Stomach (tissue), 9 donors: ENCODE measurements around the gene MEI4. TPM values are rescaled to one million over a fixed set of nuclear protein-coding genes. Genes with fewer than 3 reads are reported as not detected.

Source experiments
- DNase-seq, 2 donors: peaks; one replicate each; pipeline versions ENCODE4 v3.0.0 to v3.0.0-alpha.2; 2013 to 2019
- H3K27ac ChIP-seq, 5 donors: fragments of 200-600 bp in 4 of 5; sonication (generic) in 4 of 5; one replicate each; pipeline ENCODE4 v1.5.1; 2013 to 2019; ENCODE audit warnings: mild to moderate bottlenecking in 1 of 5, moderate library complexity in 1 of 5
- H3K27me3 ChIP-seq, 3 donors: fragments of 200-600 bp; sonication (generic); one replicate each; pipeline ENCODE4 v1.5.1; 2017 to 2019; ENCODE audit warnings: mixed run types in 1 of 3
- H3K36me3 ChIP-seq, 4 donors: fragments of 200-600 bp; sonication (generic); 1 replicate in 3 of 4; 2 replicates in 1 of 4; pipeline ENCODE4 v1.5.1; 2016 to 2019
- H3K4me1 ChIP-seq, 4 donors: fragments of 200-600 bp; sonication (generic); one replicate each; pipeline ENCODE4 v1.5.1; 2016 to 2019
- H3K4me3 ChIP-seq, 4 donors: fragments of 200-600 bp; sonication (generic) in 3 of 4; one replicate each; pipeline ENCODE4 v1.5.1; 2016 to 2019; ENCODE audit warnings: mild to moderate bottlenecking in 1 of 4
- H3K9me3 ChIP-seq, 4 donors: fragments of 200-600 bp; sonication (generic); one replicate each; pipeline ENCODE4 v1.5.1; 2016 to 2019
- EP300 ChIP-seq: sonication (generic); formaldehyde crosslinking; IDR thresholded peaks from one replicate; pipeline ENCODE4 v1.6.1; 2017; ENCODE audit warnings: antibody characterized with exemption
- POLR2A ChIP-seq, 4 donors: fragments of 450-650 bp; IDR thresholded peaks; one replicate each; pipeline ENCODE4 v1.6.1; 2016; ENCODE audit warnings: antibody characterized with exemption in 4 of 4, control low read depth in 2 of 4, mild to moderate bottlenecking in 1 of 4, moderate library complexity in 1 of 4
- POLR2AphosphoS5 ChIP-seq, 3 donors: sonication (generic); formaldehyde crosslinking; IDR thresholded peaks; one replicate each; pipeline ENCODE4 v1.6.1; 2016; ENCODE audit warnings: antibody characterized with exemption in 3 of 3
- WGBS, 5 donors: extraction: QIAGEN DNeasy Blood & Tissue Kit in 3 of 5; methylation state at CpG; one replicate each; pipeline versions ENCODE4 v1.1.5 to v1.1.7; 2013 to 2018; 5-methylcytosine and 5-hydroxymethylcytosine counted together
- intact Hi-C: fragments of 100-400 bp; cut with DNase I; formaldehyde crosslinking; loops from one replicate; pipeline ENCODE4 v1.15.1; 2023; ENCODE audit warnings: low total_unique reads
- polyA plus RNA-seq, 3 donors: library from polyadenylated mRNA; stranded (reverse); fragments of 200-250 nt; gene quantifications; one replicate each; pipeline ENCODE4 v1.2.3, GENCODE V29; 2013
- total RNA-seq, 5 donors: library from RNA; depleted of rRNA; stranded (reverse); fragments of >200 nt; gene quantifications; one replicate each; pipeline versions ENCODE4 v1.1.0 to v1.2.3, GENCODE V29; 2014 to 2016
- TF ChIP-seq, protein P1 (sequence below), 7 experiments: fragments of 450-650 bp in 4 of 7; fragments of 200-600 bp in 3 of 7; sonication (generic) in 3 of 7; IDR thresholded peaks; one replicate each; pipeline ENCODE4 v1.5.1; 2016 to 2019; ENCODE audit warnings: antibody characterized with exemption in 7 of 7, control low read depth in 2 of 7, mild to moderate bottlenecking in 1 of 7
- donor health status: healthy with polysubstance abuse.
- donor health status: Bipolar disorder and iron deficiency.
- donor health status: healthy.

MEI4 gene
- total and polyA plus RNA-seq, 8 donors, result 0.73 TPM; not detected in 7

DNA sequence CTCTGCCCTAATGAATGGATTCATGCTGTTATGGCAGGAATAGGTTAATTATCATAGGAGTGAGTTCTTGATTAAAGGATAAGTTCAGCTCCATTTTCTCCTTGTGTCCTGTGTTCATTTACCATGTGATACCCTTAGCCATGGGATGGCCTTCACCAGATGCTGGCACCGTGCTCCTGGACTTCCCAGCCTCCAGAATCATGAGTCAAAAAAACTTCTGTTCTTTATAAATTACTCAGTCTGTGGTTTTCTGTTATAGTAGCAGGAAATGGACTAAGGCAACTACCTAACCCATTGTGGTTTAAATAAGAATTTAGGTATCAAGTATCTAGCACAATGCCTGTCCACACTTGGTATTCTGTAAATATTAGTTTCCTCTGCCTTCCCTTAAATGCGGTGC is 223.5 kb downstream of the MEI4 start:
- no peak for DNase-seq
- H3K4me1 ChIP-seq, result no peaks in the 10 kb centered on the region
- TF ChIP-seq, protein P1, sequence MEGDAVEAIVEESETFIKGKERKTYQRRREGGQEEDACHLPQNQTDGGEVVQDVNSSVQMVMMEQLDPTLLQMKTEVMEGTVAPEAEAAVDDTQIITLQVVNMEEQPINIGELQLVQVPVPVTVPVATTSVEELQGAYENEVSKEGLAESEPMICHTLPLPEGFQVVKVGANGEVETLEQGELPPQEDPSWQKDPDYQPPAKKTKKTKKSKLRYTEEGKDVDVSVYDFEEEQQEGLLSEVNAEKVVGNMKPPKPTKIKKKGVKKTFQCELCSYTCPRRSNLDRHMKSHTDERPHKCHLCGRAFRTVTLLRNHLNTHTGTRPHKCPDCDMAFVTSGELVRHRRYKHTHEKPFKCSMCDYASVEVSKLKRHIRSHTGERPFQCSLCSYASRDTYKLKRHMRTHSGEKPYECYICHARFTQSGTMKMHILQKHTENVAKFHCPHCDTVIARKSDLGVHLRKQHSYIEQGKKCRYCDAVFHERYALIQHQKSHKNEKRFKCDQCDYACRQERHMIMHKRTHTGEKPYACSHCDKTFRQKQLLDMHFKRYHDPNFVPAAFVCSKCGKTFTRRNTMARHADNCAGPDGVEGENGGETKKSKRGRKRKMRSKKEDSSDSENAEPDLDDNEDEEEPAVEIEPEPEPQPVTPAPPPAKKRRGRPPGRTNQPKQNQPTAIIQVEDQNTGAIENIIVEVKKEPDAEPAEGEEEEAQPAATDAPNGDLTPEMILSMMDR (IDR thresholded peaks at IDR 0.05), result no peak
- TF ChIP-seq EP300 (no peak), POLR2A (IDR thresholded peaks at IDR 0.05) (no peak), POLR2AphosphoS5 (IDR thresholded peaks at IDR 0.05) (no peak)
- no peaks in the 10 kb centered on the region for H3K27me3 ChIP-seq
- H3K36me3 ChIP-seq, result no peaks in the 10 kb centered on the region
- H3K27ac ChIP-seq, result no peak overlapping the region
- intact Hi-C loops, result no loop called here
- H3K9me3 ChIP-seq, result peaks cover 0 to 5% (median 0%) of the 10 kb centered on the region in 4 donors
- 82 to 94% (median 90%) methylated on average over 2 of the region's 2 CpGs for WGBS, 5 donors
- H3K4me3 ChIP-seq, result no peak overlapping the region

GRCh38 chr6:77879527-77879926 is 226.7 kb downstream of the MEI4 start:
- Histone ChIP-seq H3K4me1 (no peaks in the 10 kb centered on the region), H3K27me3 (no peaks in the 10 kb centered on the region), H3K4me3 (no peak overlapping the region), H3K9me3 (peaks cover 0 to 5% (median 0%) of the 10 kb centered on the region in 4 donors), H3K27ac (no peak overlapping the region), H3K36me3 (no peaks in the 10 kb centered on the region)
- WGBS, 5 donors, result 62 to 84% (median 81%) methylated on average over 2 of the region's 2 CpGs
- DNase-seq, result no peak
- intact Hi-C loops, result no loop called here
- TF ChIP-seq POLR2A (IDR thresholded peaks at IDR 0.05) (no peak), POLR2AphosphoS5 (IDR thresholded peaks at IDR 0.05) (no peak), EP300 (no peak)
- TF ChIP-seq, protein P1 (IDR thresholded peaks at IDR 0.05), result no peak

DNA sequence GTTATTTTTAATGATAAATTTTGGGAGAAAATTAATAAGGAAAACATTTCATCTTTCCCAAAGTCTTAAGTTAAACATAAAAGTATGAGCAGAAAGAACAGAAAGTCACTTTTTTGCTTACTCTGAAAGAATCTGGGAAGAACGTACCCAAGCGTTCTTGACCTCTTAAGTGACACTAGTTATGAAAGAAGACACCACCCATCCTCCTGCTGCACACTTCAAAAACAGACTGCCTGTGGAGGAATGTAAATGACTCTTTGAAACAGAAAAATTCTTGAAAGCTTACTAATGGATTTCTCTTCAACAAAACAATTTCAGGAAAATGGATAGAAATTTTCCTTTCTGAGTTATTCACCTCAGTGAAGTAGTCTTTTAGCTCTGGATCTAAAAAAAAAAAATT is 227.7 kb downstream of the MEI4 start:
- Histone ChIP-seq H3K4me1 (no peaks in the 10 kb centered on the region), H3K4me3 (no peak overlapping the region), H3K9me3 (peaks cover 0 to 5% (median 2%) of the 10 kb centered on the region in 4 donors), H3K27ac (no peak overlapping the region), H3K27me3 (no peaks in the 10 kb centered on the region), H3K36me3 (no peaks in the 10 kb centered on the region)
- intact Hi-C loops, result no loop called here
- TF ChIP-seq POLR2A (IDR thresholded peaks at IDR 0.05), result no peak
- WGBS, 5 donors, result 64 to 73% (median 69%) methylated on average over 2 of the region's 2 CpGs
- no peak for DNase-seq

- H3K27me3 ChIP-seq, result no peaks in the 10 kb centered on the region
- H3K4me1 ChIP-seq, result no peaks in the 10 kb centered on the region
- WGBS, 5 donors, result 73 to 86% (median 82%) methylated on average over 2 of the region's 2 CpGs
- DNase-seq, result no peak
- peaks cover 0 to 15% (median under 1%) of the 10 kb centered on the region in 4 donors for H3K9me3 ChIP-seq
- no peak overlapping the region for H3K4me3 ChIP-seq
- TF ChIP-seq EP300 (no peak), POLR2AphosphoS5 (IDR thresholded peaks at IDR 0.05) (no peak), POLR2A (IDR thresholded peaks at IDR 0.05) (no peak)
- TF ChIP-seq, protein P1 (IDR thresholded peaks at IDR 0.05), result no peak
- intact Hi-C loops, result no loop called here
- no peaks in the 10 kb centered on the region for H3K36me3 ChIP-seq
- no peak overlapping the region for H3K27ac ChIP-seq
Measured at GRCh38 chr6:77883851-77884250, 231.0 kb downstream of the MEI4 start.

GRCh38 chr6:77893391-77893790 is 240.6 kb downstream of the MEI4 start:
- Histone ChIP-seq H3K4me3 (no peak overlapping the region), H3K27me3 (no peaks in the 10 kb centered on the region), H3K36me3 (no peaks in the 10 kb centered on the region), H3K27ac (no peak overlapping the region), H3K9me3 (peaks cover 0 to 40% (median 20%) of the 10 kb centered on the region in 4 donors), H3K4me1 (no peaks in the 10 kb centered on the region)
- TF ChIP-seq POLR2AphosphoS5 (IDR thresholded peaks at IDR 0.05) (no peak), POLR2A (IDR thresholded peaks at IDR 0.05) (no peak), EP300 (no peak)
- TF ChIP-seq, protein P1 (IDR thresholded peaks at IDR 0.05), result no peak
- 43 to 61% (median 48%) methylated on average over 4 of the region's 4 CpGs for WGBS, 5 donors
- intact Hi-C loops, result no loop called here
- peak in 1 of 2 donors; percentile 9 for DNase-seq
